CD4-positive, alpha-beta T cell (primary cell): ENCODE results near the gene DNAJB2. TPM values are rescaled to one million over a fixed set of nuclear protein-coding genes. Genes with fewer than 3 reads are reported as not detected.

ENCODE experiments used
- ATAC-seq: fragments of 200-7000 bp; cut with Tn5 transposase; one replicate; pipeline ENCODE4 v1.10.0; 2022; ENCODE audit warnings: mild to moderate bottlenecking; ENCODE audit not compliant: poor library complexity
- CTCF ChIA-PET: fragments of 350-600 bp; sonication (Branson Sonifier 250); formaldehyde crosslinking; loops from one replicate; lab custom pipeline; 2021; ENCODE audit warnings: antibody characterized with exemption, inconsistent platforms; lab: Charles Lee
- POLR2A ChIA-PET: fragments of 350-600 bp; sonication (Branson Sonifier 250); formaldehyde crosslinking; loops from one replicate; lab custom pipeline; 2021; ENCODE audit warnings: antibody characterized with exemption, inconsistent platforms; lab: Charles Lee
- DNase-seq, 14 experiments: peaks; one replicate each; pipeline ENCODE4 v3.0.0-alpha.2; 2013 to 2020; ENCODE audit warnings: mixed read lengths in 2 of 14
- H3K27ac ChIP-seq, 2 donors: one replicate each; pipeline versions ENCODE4 v1.5.1 to v1.7.0; 2013; ENCODE audit warnings: low read length in 2 of 2, low read depth in 1 of 2, mild to moderate bottlenecking in 1 of 2
- H3K27me3 ChIP-seq, 2 experiments: 1 replicate in 1 of 2; 2 replicates in 1 of 2; pipeline versions ENCODE4 v1.6.1 to v1.7.0; 2013; ENCODE audit warnings: low read length in 2 of 2, control low read depth in 1 of 2, mild to moderate bottlenecking in 1 of 2, moderate library complexity in 1 of 2; ENCODE audit not compliant: insufficient read depth in 2 of 2, control insufficient read depth in 1 of 2
- H3K36me3 ChIP-seq: one replicate; pipeline ENCODE4 v1.6.1; 2013; ENCODE audit warnings: low read length, control low read depth; ENCODE audit not compliant: insufficient read depth
- H3K4me1 ChIP-seq: one replicate; pipeline ENCODE4 v1.6.1; 2013; ENCODE audit warnings: low read length, control low read depth; ENCODE audit not compliant: insufficient read depth
- H3K4me3 ChIP-seq: one replicate; pipeline ENCODE4 v1.5.1; 2013; ENCODE audit warnings: mild to moderate bottlenecking, low read length, moderate library complexity
- H3K9me3 ChIP-seq, 2 experiments: 1 replicate in 1 of 2; 2 replicates in 1 of 2; pipeline versions ENCODE4 v1.6.1 to v1.7.0; 2013; ENCODE audit warnings: low read length in 2 of 2, mild to moderate bottlenecking in 2 of 2, control low read depth in 1 of 2, moderate library complexity in 1 of 2; ENCODE audit not compliant: control insufficient read depth in 1 of 2, insufficient read depth in 1 of 2
- H3K27ac Mint-ChIP-seq: one replicate; pipeline ENCODE4 v1.8.0; 2020; ENCODE audit warnings: mixed read lengths
- H3K27me3 Mint-ChIP-seq: one replicate; pipeline ENCODE4 v1.8.0; 2021; ENCODE audit warnings: mixed read lengths
- H3K36me3 Mint-ChIP-seq: one replicate; pipeline ENCODE4 v1.8.0; 2021; ENCODE audit warnings: low read depth, mixed read lengths
- H3K4me1 Mint-ChIP-seq: one replicate; pipeline ENCODE4 v1.8.0; 2021; ENCODE audit warnings: low read depth, mixed read lengths
- H3K4me3 Mint-ChIP-seq: one replicate; pipeline ENCODE4 v1.8.0; 2020; ENCODE audit warnings: mild to moderate bottlenecking, mixed read lengths
- H3K9me3 Mint-ChIP-seq: one replicate; pipeline ENCODE4 v1.8.0; 2020; ENCODE audit warnings: mixed read lengths
- intact Hi-C, 2 experiments: fragments of 100-400 bp; cut with DNase I in 1 of 2; cut with micrococcal nuclease in 1 of 2; formaldehyde crosslinking; loops; one replicate each; pipeline versions ENCODE4 v1.15.1 to v1.9.0; 2023 to 2025; cut with DNase I, micrococcal nuclease
- total RNA-seq, 174 experiments: library from RNA in 2 of 174; stranded (reverse) in 2 of 174; gene quantifications; one replicate each; pipeline ENCODE4 v1.2.3 and lab custom pipeline; 2021 to 2026
- TF ChIP-seq, protein P1 (sequence below): fragments of 200-600 bp; IDR thresholded peaks from one replicate; pipeline ENCODE4 v1.8.0; 2022; ENCODE audit warnings: antibody characterized with exemption, mild to moderate bottlenecking

The DNAJB2 gene
- total RNA-seq, 2 experiments from 2014 or later = 151 to 161 TPM

DNA sequence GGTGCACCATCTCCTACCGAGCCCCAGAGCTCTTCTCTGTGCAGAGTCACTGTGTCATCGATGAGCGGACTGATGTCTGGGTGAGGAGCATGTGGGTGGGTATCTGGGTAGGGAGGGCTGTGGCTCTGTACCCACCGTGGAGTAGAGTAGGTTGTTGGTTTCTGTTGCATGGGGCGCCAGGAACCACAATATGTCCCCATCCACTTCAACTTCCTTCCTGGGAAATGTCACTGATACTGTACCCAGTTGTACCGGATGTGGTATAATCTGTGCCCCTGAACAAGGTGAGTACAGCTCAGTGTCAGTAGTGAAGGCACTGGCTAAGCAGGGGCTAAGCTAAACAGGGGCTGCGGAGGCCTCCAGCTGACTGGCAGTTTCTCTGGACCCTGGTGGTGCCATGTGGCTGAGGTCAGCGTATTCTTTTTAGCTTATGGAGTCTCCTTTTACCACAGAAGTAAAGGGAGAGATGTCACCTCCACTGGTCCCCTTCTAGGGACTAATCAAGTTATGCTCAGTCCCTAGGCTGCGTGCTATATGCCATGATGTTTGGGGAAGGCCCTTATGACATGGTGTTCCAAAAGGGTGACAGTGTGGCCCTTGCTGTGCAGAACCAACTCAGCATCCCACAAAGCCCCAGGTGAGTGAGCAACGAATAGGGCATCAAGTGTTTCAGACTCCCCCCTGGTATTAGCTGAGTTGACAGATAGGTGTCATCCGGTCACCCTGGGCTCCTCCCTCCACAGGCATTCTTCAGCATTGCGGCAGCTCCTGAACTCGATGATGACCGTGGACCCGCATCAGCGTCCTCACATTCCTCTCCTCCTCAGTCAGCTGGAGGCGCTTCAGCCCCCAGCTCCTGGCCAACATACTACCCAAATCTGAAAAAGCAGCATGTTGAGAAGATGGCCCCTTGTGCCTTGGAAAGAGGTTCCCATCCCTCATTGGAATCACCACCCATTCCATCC is 31.2 kb upstream of the DNAJB2 start:
- peaks cover 92% of the 10 kb centered on the region for H3K4me1 Mint-ChIP-seq
- peaks cover 86% of the 10 kb centered on the region for H3K4me1 ChIP-seq
- H3K27me3 Mint-ChIP-seq = no peaks in the 10 kb centered on the region
- H3K4me3 Mint-ChIP-seq = peak overlapping the region; percentile 88
- H3K27ac Mint-ChIP-seq = peak overlapping the region; percentile 96
- TF ChIP-seq, protein P1, sequence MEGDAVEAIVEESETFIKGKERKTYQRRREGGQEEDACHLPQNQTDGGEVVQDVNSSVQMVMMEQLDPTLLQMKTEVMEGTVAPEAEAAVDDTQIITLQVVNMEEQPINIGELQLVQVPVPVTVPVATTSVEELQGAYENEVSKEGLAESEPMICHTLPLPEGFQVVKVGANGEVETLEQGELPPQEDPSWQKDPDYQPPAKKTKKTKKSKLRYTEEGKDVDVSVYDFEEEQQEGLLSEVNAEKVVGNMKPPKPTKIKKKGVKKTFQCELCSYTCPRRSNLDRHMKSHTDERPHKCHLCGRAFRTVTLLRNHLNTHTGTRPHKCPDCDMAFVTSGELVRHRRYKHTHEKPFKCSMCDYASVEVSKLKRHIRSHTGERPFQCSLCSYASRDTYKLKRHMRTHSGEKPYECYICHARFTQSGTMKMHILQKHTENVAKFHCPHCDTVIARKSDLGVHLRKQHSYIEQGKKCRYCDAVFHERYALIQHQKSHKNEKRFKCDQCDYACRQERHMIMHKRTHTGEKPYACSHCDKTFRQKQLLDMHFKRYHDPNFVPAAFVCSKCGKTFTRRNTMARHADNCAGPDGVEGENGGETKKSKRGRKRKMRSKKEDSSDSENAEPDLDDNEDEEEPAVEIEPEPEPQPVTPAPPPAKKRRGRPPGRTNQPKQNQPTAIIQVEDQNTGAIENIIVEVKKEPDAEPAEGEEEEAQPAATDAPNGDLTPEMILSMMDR = no peak
- peak overlapping the region; percentile 52 for H3K4me3 ChIP-seq
- H3K27me3 ChIP-seq = no peaks in the 10 kb centered on the region
- H3K36me3 Mint-ChIP-seq = peaks cover 61% of the 10 kb centered on the region
- intact Hi-C loops = loop anchor here in 1 of 2 experiments (5.0 kb wide), 1 partner anchor 71 kb away; the partner anchor contains the start of genes CNPPD1 and RETREG2
- ChIA-PET CTCF (interaction anchor here (1.5 to 3.8 kb wide), 3 partner anchors 47 to 88 kb away, joined by 5 to 30 read pairs (median 5); partner anchors contain the start of gene NHEJ1), POLR2A (interaction anchor here (0.7 to 10.1 kb wide), 15 partner anchors 10 to 356 kb away, joined by 3 to 202 read pairs (median 5); partner anchors contain the start of genes ABCB6, ANKZF1, ATG9A and CNPPD1)
- peak overlapping the region; percentile 61 to 98 for H3K27ac ChIP-seq
- H3K36me3 ChIP-seq = peaks cover 44% of the 10 kb centered on the region
- ATAC-seq = peak; percentile 68
- H3K9me3 ChIP-seq = no peaks in the 10 kb centered on the region
- no peaks in the 10 kb centered on the region for H3K9me3 Mint-ChIP-seq
- DNase-seq = peak; percentile 25 to 93 (median 52)

DNA sequence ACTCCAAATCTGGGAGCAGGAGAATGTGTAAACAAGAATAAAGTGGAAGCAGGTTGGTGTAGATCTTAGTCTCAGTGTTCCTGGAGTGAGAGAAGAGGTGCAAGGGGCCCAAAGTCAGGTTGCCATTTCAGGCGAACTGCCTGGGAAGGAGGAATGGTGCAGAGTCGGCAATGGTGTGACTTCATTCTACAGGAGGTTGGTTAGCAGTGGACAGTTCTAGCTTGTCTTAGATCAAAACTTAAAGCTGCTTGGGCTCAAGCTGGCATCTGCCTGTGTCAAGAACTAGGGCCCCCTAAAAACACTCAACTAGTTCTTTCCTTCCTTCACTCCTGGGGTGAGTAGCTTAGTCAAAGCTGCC is 30.3 kb upstream of the DNAJB2 start:
- Histone ChIP-seq H3K4me3 (peak overlapping the region; percentile 52), H3K27ac (peak overlapping the region; percentile 61 to 98), H3K4me1 (peaks cover 86% of the 10 kb centered on the region), H3K36me3 (peaks cover 44% of the 10 kb centered on the region), H3K9me3 (no peaks in the 10 kb centered on the region), H3K27me3 (no peaks in the 10 kb centered on the region)
- no peaks in the 10 kb centered on the region for H3K9me3 Mint-ChIP-seq
- CTCF ChIA-PET = interaction anchor here (1.0 to 3.8 kb wide), 6 partner anchors 19 to 89 kb away, joined by 5 to 30 read pairs (median 6); partner anchors contain the start of genes ANKZF1, ATG9A and NHEJ1
- peak overlapping the region; percentile 96 for H3K27ac Mint-ChIP-seq
- TF ChIP-seq, protein P1 = no peak
- peaks cover 69% of the 10 kb centered on the region for H3K36me3 Mint-ChIP-seq
- intact Hi-C loops = loop anchor here in 1 of 2 experiments (1.0 to 5.0 kb wide), 2 partner anchors 20 to 72 kb away; partner anchors contain the start of genes ANKZF1, ATG9A, CNPPD1 and RETREG2
- H3K27me3 Mint-ChIP-seq = no peaks in the 10 kb centered on the region
- ATAC-seq (no peak), DNase-seq (no peak)
- peaks cover 84% of the 10 kb centered on the region for H3K4me1 Mint-ChIP-seq
- peak overlapping the region; percentile 88 for H3K4me3 Mint-ChIP-seq
- POLR2A ChIA-PET = interaction anchor here (0.6 to 10.1 kb wide), 14 partner anchors 11 to 139 kb away, joined by 3 to 202 read pairs (median 15); partner anchors contain the start of genes ABCB6, ANKZF1, ATG9A and CNPPD1
